ENCODE measurements around the gene CNTRL. TPM values are rescaled to one million over a fixed set of nuclear protein-coding genes. Genes with fewer than 3 reads are reported as not detected.

CNTRL gene
- total RNA-seq, 4 donors from 2014 or later = 23.5 to 31.5 (median 29.6) TPM

DNA sequence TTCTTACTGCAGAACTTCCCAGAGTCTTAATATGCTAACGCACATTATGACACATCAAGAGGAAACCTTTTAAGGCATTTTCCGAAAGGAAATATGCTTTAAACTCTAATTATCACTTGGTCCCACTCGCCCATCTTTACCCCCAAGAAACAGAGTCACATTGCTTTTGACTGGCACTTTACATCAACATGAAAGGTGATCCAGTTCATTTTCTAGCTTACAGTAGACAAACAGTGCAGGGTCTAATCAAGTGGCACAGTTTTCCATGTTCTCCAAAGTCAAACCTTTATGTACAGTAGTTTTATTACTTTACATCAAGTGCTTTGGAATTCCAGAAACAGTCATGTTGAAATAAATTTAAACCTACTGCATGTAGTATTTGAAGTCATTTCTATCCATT lies 114.9 kb downstream of the CNTRL start:
- H3K4me3 ChIP-seq = no peak overlapping the region
- H3K9me3 ChIP-seq = no peaks in the 10 kb centered on the region
- H3K27me3 ChIP-seq = no peaks in the 10 kb centered on the region
- DNase-seq = no peak
- no peaks in the 10 kb centered on the region for H3K36me3 ChIP-seq
- H3K4me1 ChIP-seq = peaks cover 6 to 12% of the 10 kb centered on the region in 2 donors
- intact Hi-C loops (cut with DNase I; ENCODE audit: low total_unique reads) = no loop called here
- H3K27ac ChIP-seq = no peak overlapping the region
- TF ChIP-seq CTCF (IDR thresholded peaks at IDR 0.05) = no peak
- TF ChIP-seq POLR2A (IDR thresholded peaks at IDR 0.05) = no peak

DNA sequence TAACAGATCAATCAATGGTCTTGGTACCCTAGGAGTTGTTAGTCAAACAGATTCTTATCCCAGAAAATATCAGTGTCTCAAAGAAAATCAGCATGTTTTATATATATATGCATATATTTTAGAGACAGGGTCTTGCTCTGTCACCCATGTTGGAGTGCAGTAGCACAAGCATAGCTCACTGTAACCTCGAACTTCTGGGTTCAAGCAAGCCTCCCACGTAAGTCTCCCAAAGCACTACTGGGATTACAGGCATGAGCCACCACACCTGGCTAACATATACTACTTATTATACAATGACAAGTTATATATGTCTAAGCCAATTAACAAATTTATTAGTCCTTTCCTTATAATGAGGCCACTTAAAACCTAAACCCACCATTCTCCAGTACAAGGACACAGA lies 116.5 kb downstream of the CNTRL start:
- no peak for DNase-seq
- Histone ChIP-seq H3K27me3 (no peaks in the 10 kb centered on the region), H3K27ac (no peak overlapping the region), H3K9me3 (no peaks in the 10 kb centered on the region), H3K4me3 (no peak overlapping the region), H3K4me1 (peaks cover 6 to 17% of the 10 kb centered on the region in 2 donors), H3K36me3 (no peaks in the 10 kb centered on the region)
- intact Hi-C loops (cut with DNase I; ENCODE audit: low total_unique reads) = no loop called here
- TF ChIP-seq CTCF (IDR thresholded peaks at IDR 0.05) = no peak
- no peak for TF ChIP-seq POLR2A (IDR thresholded peaks at IDR 0.05)

- TF ChIP-seq CTCF (IDR thresholded peaks at IDR 0.05) (no peak), POLR2A (IDR thresholded peaks at IDR 0.05) (no peak)
- Histone ChIP-seq H3K27me3 (no peaks in the 10 kb centered on the region), H3K9me3 (no peaks in the 10 kb centered on the region), H3K4me3 (no peak overlapping the region), H3K36me3 (no peaks in the 10 kb centered on the region), H3K27ac (no peak overlapping the region), H3K4me1 (peaks cover 10 to 20% of the 10 kb centered on the region in 2 donors)
- no peak for DNase-seq
- intact Hi-C loops (cut with DNase I; ENCODE audit: low total_unique reads) = no loop called here
These were observed 117.8 kb downstream of the CNTRL start for GRCh38 chr9:121192518-121192917.

DNA sequence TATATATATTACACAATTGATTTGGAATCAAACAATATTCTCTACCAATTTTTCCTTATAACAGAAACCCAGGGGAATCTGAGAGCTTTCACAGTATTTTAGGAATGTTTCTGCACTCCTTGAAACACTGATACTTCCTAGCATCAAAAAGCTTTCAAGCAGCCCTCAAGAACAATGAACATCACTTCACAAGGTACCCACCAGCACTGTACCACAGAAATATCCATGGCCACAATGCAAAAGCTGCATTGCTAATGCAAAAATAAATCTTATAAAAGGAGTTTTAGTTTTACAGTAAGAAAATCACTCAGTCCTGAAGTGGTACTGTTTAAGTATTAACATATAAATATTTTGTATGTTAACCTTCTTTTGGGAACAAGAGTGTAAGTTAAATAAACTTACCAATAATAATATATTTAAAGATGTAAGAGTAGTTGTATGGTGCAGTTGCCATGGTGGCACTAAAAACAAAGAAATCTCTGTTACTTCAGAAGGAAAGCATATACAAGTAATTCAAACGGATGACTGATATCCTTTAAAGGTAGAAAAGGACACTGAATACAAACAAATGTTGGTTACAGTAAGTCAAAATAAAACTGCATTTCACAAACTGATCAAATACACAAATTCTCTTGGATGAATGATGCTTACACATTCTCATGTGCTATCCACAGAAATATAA lies 118.3 kb downstream of the CNTRL start:
- no peak overlapping the region for H3K27ac ChIP-seq
- intact Hi-C loops (cut with DNase I; ENCODE audit: low total_unique reads) = no loop called here
- DNase-seq = no peak
- no peaks in the 10 kb centered on the region for H3K36me3 ChIP-seq
- no peak for TF ChIP-seq CTCF (IDR thresholded peaks at IDR 0.05)
- TF ChIP-seq POLR2A (IDR thresholded peaks at IDR 0.05) = no peak
- peaks cover 10 to 20% of the 10 kb centered on the region in 2 donors for H3K4me1 ChIP-seq
- H3K4me3 ChIP-seq = no peak overlapping the region
- no peaks in the 10 kb centered on the region for H3K9me3 ChIP-seq
- H3K27me3 ChIP-seq = no peaks in the 10 kb centered on the region

DNA sequence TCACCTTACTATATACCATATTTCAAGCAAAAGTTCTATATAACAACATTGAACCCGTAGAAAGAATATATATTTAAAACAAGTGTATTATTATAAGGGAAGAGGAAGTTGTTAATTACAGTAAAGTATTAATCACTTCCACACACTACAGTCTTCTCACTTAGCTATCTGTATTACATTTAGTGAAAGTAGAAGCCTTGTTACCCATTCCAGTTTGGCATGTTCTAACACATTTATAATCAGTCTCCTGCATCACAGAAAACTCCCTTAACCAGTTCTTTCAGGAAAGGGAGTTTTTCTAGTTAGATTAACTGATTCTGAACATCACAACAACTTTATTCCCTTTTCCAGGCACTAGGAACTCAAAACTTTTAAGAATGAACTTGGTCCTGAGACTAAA lies 120.0 kb downstream of the CNTRL start:
- Histone ChIP-seq H3K27ac (no peak overlapping the region), H3K4me1 (peaks cover 10 to 20% of the 10 kb centered on the region in 2 donors), H3K9me3 (no peaks in the 10 kb centered on the region), H3K36me3 (no peaks in the 10 kb centered on the region), H3K27me3 (no peaks in the 10 kb centered on the region), H3K4me3 (no peak overlapping the region)
- no peak for DNase-seq
- TF ChIP-seq CTCF (IDR thresholded peaks at IDR 0.05) (no peak), POLR2A (IDR thresholded peaks at IDR 0.05) (no peak)
- intact Hi-C loops (cut with DNase I; ENCODE audit: low total_unique reads) = no loop called here
